ENCODE data around the gene ENTR1. TPM values are rescaled to one million over a fixed set of nuclear protein-coding genes. Genes with fewer than 3 reads are reported as not detected.

Gene ENTR1
- total RNA-seq, 1 donor from 2014 or later = 101 TPM

Other genes starting within 250 kb of the ENTR1 start
- gene LHX3, start 205.5 kb downstream of the ENTR1 start, total RNA-seq = 0.17 TPM in 1 of 2 replicates, not detected in the other
- gene QSOX2, start 164.8 kb downstream of the ENTR1 start, total RNA-seq = 43.3 and 49.1 TPM in 2 replicates
- gene CCDC187, start 106.5 kb downstream of the ENTR1 start, total RNA-seq = 0.51 and 0.69 TPM in 2 replicates
- gene GPSM1, start 83.1 kb downstream of the ENTR1 start, total RNA-seq = 1.9 and 2.6 TPM in 2 replicates
- gene DNLZ, start 46.9 kb downstream of the ENTR1 start, total RNA-seq = 27.1 and 28.9 TPM in 2 replicates
- 0.83 and 0.89 TPM in 2 replicates for gene CARD9, start 36.9 kb downstream of the ENTR1 start, total RNA-seq
- gene SNAPC4, start 10.4 kb downstream of the ENTR1 start, total RNA-seq = 20.0 and 22.2 TPM in 2 replicates
- gene PMPCA, start within 50 bp of the ENTR1 start, total RNA-seq = 67.2 and 75.3 TPM in 2 replicates
- 22.8 and 26.6 TPM in 2 replicates for gene INPP5E, start 29.2 kb upstream of the ENTR1 start, total RNA-seq
- 74.0 and 78.8 TPM in 2 replicates for gene SEC16A, start 72.4 kb upstream of the ENTR1 start, total RNA-seq
- 24.9 and 26.6 TPM in 2 replicates for gene NOTCH1, start 135.4 kb upstream of the ENTR1 start, total RNA-seq

Data from activated B cell treated with CpG ODN at 0.5 μM for 24 hours (primary cell).